Activated CD8-positive, alpha-beta T cell treated with anti-CD3 and anti-CD28 coated beads, Interleukin-2, amount 10 ng/mL, durations not matched to agents 7 days and 5 days (primary cell): Measurements from ENCODE around the gene KDM4C. TPM values are rescaled to one million over a fixed set of nuclear protein-coding genes. Genes with fewer than 3 reads are reported as not detected.

Source experiments
- ATAC-seq: fragments of 150-1000 bp; cut with Tn5 transposase; one replicate; pipeline ENCODE4 v1.10.0; 2021; ENCODE audit warnings: moderate library complexity
- CTCF ChIA-PET: fragments of 350-600 bp; sonication (Branson Sonifier 250); formaldehyde crosslinking; loops from one replicate; lab custom pipeline; 2021; ENCODE audit warnings: antibody characterized with exemption; lab: Charles Lee
- POLR2A ChIA-PET: fragments of 350-600 bp; sonication (Branson Sonifier 250); formaldehyde crosslinking; loops from one replicate; lab custom pipeline; 2021; ENCODE audit warnings: antibody characterized with exemption; lab: Charles Lee
- DNase-seq: peaks from one replicate; pipeline ENCODE4 v3.0.0-alpha.2; 2020
- H3K27ac Mint-ChIP-seq: one replicate; pipeline ENCODE4 v1.8.0; 2021; ENCODE audit warnings: mild to moderate bottlenecking, mixed read lengths
- H3K27me3 Mint-ChIP-seq: one replicate; pipeline ENCODE4 v1.8.0; 2021; ENCODE audit warnings: low read depth, mixed read lengths
- H3K36me3 Mint-ChIP-seq: one replicate; pipeline ENCODE4 v1.8.0; 2021; ENCODE audit warnings: low read depth, mixed read lengths
- H3K4me1 Mint-ChIP-seq: one replicate; pipeline ENCODE4 v1.8.0; 2021; ENCODE audit warnings: low read depth, mixed read lengths
- H3K4me3 Mint-ChIP-seq: one replicate; pipeline ENCODE4 v1.8.0; 2021; ENCODE audit warnings: mild to moderate bottlenecking, mixed read lengths
- H3K9me3 Mint-ChIP-seq: one replicate; pipeline ENCODE4 v1.8.0; 2022; ENCODE audit warnings: mixed read lengths; ENCODE audit not compliant: insufficient read depth
- total RNA-seq, 2 experiments: library from RNA; stranded (reverse); gene quantifications; one replicate each; pipeline ENCODE4 v1.2.3, GENCODE V29; 2021

KDM4C gene
- total RNA-seq, 2 experiments from 2014 or later: 52.9 to 53.4 TPM

DNA sequence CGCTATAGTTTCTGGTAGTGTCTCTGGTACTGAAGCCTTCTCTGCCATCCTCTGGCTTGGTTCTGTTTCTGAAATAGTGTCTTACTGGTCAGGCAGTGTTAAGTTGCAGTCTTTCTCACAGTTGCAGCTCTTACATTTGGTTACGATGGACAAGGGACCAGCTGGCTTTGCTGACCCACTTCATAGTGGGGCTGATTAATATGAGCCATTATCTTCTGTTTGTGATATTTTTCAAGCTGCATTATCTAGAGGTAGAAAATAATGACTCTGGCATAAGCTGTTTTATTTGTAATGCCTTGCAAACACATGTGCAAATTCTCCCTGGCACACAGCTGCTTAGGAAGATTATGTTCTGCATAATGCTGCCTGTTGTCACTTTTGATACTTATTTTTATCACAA, 199.1 kb downstream of the KDM4C start:
- POLR2A ChIA-PET: no interaction called here
- no peak overlapping the region for H3K27ac Mint-ChIP-seq
- no peaks in the 10 kb centered on the region for H3K27me3 Mint-ChIP-seq
- DNase-seq (no peak), ATAC-seq (no peak)
- no peaks in the 10 kb centered on the region for H3K9me3 Mint-ChIP-seq
- CTCF ChIA-PET: interaction anchor here (0.6 kb wide), 1 partner anchor 97 kb away, joined by 3 read pairs; no protein-coding TSS in a partner anchor
- no peak overlapping the region for H3K4me3 Mint-ChIP-seq
- peaks cover 3% of the 10 kb centered on the region for H3K4me1 Mint-ChIP-seq
- peaks cover 7% of the 10 kb centered on the region for H3K36me3 Mint-ChIP-seq

DNA sequence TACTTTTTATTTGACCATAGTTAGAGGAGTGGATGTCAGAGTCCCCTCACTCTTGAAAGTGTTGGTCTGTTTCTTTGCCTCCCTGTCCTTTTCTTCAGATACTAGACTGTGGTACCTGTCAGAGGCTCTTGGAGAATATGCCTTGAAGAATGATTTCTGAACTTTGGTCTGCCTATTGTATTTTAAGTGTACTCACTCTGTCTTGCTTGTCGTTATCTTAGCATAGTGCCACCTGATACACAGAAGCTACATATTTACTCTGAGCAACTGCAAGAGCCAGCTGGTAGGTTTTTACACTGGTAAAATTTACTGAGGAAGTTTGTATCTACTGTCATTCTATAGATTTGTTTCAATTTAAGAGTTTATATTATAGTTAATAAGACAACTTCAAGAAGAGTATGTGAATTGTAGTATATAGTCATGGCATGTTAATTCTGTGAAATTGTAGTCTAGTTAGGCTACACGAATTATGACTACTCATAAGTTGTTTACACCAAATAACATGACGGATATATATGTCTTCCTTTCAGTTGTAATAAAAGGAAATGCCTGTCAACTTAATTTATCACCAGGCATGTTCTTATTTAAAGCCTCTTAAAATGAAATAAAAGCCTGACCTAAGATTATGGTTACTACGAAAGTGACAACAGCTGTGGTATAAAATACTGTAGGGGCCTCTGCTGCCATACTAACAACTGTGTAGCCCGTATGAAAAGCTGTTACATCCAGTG, 201.7 kb downstream of the KDM4C start:
- no peak overlapping the region for H3K27ac Mint-ChIP-seq
- CTCF ChIA-PET: no interaction called here

DNA sequence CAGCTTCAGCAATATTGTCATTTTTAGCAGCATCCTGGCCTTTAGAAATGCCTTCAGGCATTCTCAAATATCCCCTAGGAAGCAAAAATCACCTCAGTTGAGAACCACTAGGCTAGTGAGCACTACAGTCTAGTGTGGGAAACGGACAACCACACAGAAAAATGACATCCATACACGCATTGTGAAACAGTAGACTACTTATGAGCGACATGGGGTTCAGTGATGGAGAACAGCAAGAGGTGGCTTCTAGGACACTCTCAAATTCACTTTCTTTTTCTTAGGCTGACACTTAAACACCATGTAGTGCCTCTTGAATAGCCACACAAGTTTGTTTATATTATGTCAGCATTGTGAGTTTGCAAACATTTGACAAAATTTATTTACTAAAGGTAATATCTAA, 203.0 kb downstream of the KDM4C start:
- no peaks in the 10 kb centered on the region for H3K9me3 Mint-ChIP-seq
- no peak overlapping the region for H3K27ac Mint-ChIP-seq
- DNase-seq (no peak), ATAC-seq (no peak)
- H3K4me1 Mint-ChIP-seq: no peaks in the 10 kb centered on the region
- peaks cover 7% of the 10 kb centered on the region for H3K36me3 Mint-ChIP-seq
- H3K4me3 Mint-ChIP-seq: no peak overlapping the region
- H3K27me3 Mint-ChIP-seq: no peaks in the 10 kb centered on the region
- POLR2A ChIA-PET: no interaction called here
- CTCF ChIA-PET: no interaction called here

More for the DNA sequence above, 201.7 kb downstream of the KDM4C start:
- Mint-ChIP-seq H3K27me3 (no peaks in the 10 kb centered on the region), H3K4me3 (no peak overlapping the region), H3K36me3 (peaks cover 7% of the 10 kb centered on the region), H3K4me1 (peaks cover 3% of the 10 kb centered on the region), H3K9me3 (no peaks in the 10 kb centered on the region)
- POLR2A ChIA-PET: no interaction called here
- ATAC-seq: no peak
- DNase-seq: no peak

DNA sequence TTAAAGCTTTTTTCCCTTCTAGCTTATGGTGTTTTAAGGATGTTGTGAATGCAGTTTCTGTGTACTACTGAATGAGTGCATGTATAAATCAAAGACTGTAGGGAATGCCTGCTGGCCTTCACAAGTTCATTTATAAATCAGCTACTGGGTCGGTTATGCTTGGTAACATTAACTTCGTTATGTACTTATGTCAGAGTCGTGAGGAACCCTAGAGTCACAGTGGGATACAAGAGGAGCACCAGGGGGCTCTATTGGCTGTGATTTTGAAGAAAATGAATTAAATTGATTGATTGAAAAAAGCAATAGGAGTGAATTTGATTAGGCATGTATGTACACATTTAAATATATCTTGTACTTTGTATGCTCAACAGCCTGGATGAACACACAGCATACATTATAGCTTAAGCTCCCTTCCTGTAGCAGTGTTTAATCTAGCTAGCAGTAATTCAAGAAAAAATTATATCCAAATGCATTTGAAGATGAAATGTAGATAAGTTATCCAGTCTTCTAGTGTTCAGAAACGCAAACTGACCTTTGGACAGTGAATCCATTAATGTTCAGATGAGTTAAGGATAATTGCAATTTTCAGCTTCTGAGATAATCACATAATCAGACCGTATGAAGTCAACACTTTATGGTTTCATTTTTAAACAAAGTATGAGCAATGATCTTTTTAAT, 204.2 kb downstream of the KDM4C start:
- Mint-ChIP-seq H3K36me3 (peaks cover 7% of the 10 kb centered on the region), H3K27me3 (no peaks in the 10 kb centered on the region), H3K27ac (no peak overlapping the region), H3K4me1 (no peaks in the 10 kb centered on the region), H3K4me3 (no peak overlapping the region), H3K9me3 (no peaks in the 10 kb centered on the region)
- ATAC-seq (no peak), DNase-seq (no peak)
- ChIA-PET CTCF (interaction anchor here (1.0 kb wide), 1 partner anchor 135 kb away, joined by 3 read pairs; no protein-coding TSS in a partner anchor), POLR2A (no interaction called here)

DNA sequence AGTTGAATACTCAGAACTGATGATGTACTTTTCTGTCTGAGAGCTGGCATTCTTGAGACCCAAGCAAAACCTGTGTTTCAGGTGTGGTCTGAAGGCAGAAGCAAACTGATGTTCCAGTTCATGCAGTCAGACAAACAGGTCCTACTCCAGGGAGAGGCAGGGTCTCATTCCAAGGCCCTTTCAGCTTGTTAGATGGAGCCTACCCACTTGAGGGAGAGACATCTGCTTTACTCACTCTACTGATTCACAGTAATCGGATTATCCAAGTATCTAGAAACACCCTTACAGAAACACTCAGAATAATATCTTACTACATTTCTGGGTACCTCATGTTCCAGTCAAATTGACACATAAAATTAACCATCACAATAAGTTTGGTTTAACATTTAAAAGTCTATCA, 207.8 kb downstream of the KDM4C start:
- ATAC-seq (no peak), DNase-seq (no peak)
- no peaks in the 10 kb centered on the region for H3K4me1 Mint-ChIP-seq
- ChIA-PET CTCF (no interaction called here), POLR2A (no interaction called here)
- H3K27ac Mint-ChIP-seq: no peak overlapping the region
- no peaks in the 10 kb centered on the region for H3K27me3 Mint-ChIP-seq
- H3K4me3 Mint-ChIP-seq: no peak overlapping the region
- no peaks in the 10 kb centered on the region for H3K9me3 Mint-ChIP-seq
- H3K36me3 Mint-ChIP-seq: no peaks in the 10 kb centered on the region

DNA sequence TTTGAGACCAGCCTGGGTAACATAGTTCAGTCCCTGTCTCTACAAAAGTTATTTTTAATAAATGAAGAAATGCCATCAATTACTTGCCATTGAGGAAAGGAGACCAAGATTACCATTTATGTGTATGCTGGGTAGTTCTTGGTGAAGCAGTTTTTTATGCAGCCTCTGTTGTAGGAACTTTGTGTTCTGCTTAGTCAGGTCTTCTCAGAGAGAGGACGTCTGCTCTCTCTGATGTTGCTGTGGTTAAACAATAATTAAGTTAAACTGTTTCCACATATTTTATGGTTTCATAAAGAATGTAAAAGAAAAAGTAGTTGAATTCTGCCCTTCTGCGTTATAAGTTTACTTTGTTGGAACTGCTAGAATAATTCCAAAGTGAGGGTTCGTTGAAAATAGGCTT, 210.5 kb downstream of the KDM4C start:
- no peaks in the 10 kb centered on the region for H3K36me3 Mint-ChIP-seq
- no peak for DNase-seq
- CTCF ChIA-PET: no interaction called here
- H3K4me1 Mint-ChIP-seq: no peaks in the 10 kb centered on the region
- no peak for ATAC-seq
- H3K27me3 Mint-ChIP-seq: no peaks in the 10 kb centered on the region
- POLR2A ChIA-PET: no interaction called here
- no peak overlapping the region for H3K27ac Mint-ChIP-seq
- H3K9me3 Mint-ChIP-seq: no peaks in the 10 kb centered on the region
- no peak overlapping the region for H3K4me3 Mint-ChIP-seq

DNA sequence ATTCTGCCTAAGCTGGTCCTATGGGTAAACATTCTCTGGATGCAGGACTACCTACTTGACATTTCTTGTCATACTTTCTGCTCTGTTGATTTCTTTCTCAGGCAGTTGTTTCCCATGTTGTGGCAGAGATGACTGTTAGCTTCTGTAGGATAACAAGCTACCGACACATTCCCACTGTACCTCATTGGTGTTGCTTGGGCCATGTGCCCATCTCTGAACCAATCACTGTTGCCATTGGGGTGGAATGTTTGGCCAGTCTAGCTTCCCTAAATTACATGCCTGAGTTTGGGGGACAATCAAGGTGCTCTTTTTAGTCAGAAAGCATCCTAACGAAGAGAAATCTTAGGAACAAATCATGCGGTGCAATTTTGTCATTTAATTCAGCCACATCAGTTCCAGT, 212.0 kb downstream of the KDM4C start:
- ATAC-seq: no peak
- no peak overlapping the region for H3K27ac Mint-ChIP-seq
- H3K9me3 Mint-ChIP-seq: no peaks in the 10 kb centered on the region
- DNase-seq: no peak
- H3K36me3 Mint-ChIP-seq: no peaks in the 10 kb centered on the region
- ChIA-PET CTCF (no interaction called here), POLR2A (no interaction called here)
- no peak overlapping the region for H3K4me3 Mint-ChIP-seq
- peaks cover 5% of the 10 kb centered on the region for H3K4me1 Mint-ChIP-seq
- no peaks in the 10 kb centered on the region for H3K27me3 Mint-ChIP-seq

DNA sequence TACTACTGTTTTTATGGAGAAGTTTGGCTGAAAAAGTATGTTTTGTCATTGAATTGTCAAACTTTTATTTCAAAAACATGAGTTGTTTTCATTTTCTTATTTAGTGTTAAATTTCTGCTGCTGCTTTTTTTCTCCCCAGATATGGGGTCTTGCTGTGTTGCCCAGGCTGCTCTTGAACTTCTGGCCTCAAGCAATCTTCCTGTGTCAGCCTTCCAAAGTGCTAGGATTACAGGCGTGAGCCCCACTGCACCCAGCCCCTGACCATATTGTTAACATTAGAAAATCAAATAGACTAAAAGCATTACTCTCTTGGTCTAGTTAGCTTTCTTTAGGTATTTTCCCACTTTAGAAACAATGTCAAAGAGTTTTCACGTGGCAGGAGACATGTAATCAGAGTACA, 215.3 kb downstream of the KDM4C start:
- DNase-seq: no peak
- ChIA-PET POLR2A (no interaction called here), CTCF (no interaction called here)
- no peaks in the 10 kb centered on the region for H3K36me3 Mint-ChIP-seq
- no peaks in the 10 kb centered on the region for H3K9me3 Mint-ChIP-seq
- no peak overlapping the region for H3K27ac Mint-ChIP-seq
- H3K27me3 Mint-ChIP-seq: no peaks in the 10 kb centered on the region
- H3K4me1 Mint-ChIP-seq: peaks cover 5% of the 10 kb centered on the region
- no peak for ATAC-seq
- no peak overlapping the region for H3K4me3 Mint-ChIP-seq

DNA sequence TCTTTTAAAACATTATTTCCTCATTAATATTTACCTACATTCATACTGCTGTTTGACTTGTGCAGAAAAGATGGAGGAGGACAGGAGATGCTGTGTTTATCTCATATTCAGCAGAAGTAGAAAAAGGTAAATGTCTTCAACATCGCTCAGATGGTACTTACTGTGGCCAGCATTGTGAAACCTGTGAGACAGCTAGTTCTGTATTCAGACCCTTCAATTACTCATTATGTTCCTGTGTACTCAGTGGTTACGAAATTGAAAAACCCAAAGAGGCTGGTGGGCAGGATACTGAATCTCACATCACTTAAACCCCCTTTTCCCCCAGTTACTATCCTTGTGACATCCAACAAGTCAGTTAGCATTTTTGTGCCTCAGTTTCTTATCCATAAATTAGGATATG, 216.0 kb downstream of the KDM4C start:
- Mint-ChIP-seq H3K9me3 (no peaks in the 10 kb centered on the region), H3K36me3 (no peaks in the 10 kb centered on the region), H3K4me3 (no peak overlapping the region), H3K4me1 (peaks cover 5% of the 10 kb centered on the region), H3K27ac (no peak overlapping the region), H3K27me3 (no peaks in the 10 kb centered on the region)
- POLR2A ChIA-PET: no interaction called here
- no peak for DNase-seq
- no peak for ATAC-seq
- CTCF ChIA-PET: no interaction called here

DNA sequence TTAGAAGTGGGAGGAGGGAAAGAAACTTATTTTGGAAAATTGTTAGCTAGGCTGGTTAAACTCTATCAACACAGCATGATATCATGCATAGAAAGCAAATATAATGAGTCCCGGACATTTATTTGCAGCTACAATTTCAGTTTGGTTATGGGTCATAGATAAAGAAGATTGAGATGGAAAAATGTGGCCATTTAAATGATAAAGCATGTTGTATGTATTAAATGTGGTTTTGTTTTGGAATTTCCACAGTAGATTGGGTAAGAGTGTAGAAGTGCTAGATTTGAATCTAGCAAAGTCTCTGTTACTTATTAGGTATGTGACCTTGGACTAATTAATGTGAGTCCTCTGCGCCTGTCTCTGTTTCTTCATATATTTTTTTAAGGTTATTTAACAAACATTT, 217.4 kb downstream of the KDM4C start:
- Mint-ChIP-seq H3K27me3 (no peaks in the 10 kb centered on the region), H3K4me3 (no peak overlapping the region), H3K27ac (no peak overlapping the region), H3K9me3 (no peaks in the 10 kb centered on the region), H3K4me1 (peaks cover 5% of the 10 kb centered on the region), H3K36me3 (no peaks in the 10 kb centered on the region)
- POLR2A ChIA-PET: no interaction called here
- CTCF ChIA-PET: no interaction called here
- ATAC-seq (no peak), DNase-seq (no peak)

DNA sequence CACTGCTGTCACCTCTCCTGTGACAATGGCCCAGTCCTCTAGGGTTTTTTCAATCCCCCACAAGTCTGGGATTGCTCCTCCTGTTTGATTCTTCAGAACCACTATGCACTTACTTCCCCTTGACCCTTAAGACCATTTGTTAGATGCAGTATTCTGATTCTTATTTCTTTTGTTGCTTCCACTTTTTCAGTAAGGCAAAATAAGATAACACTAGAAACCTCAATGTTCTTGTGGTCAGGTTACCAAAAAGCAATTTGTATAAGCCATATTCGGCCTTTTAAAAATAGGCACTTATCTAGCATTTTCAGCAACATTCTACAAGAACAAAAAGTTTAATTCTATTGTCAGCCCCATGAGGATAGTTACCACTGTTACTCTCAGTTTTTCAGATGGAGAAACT, 220.0 kb downstream of the KDM4C start:
- ATAC-seq (no peak), DNase-seq (no peak)
- Mint-ChIP-seq H3K4me1 (peaks cover 5% of the 10 kb centered on the region), H3K27me3 (no peaks in the 10 kb centered on the region), H3K27ac (no peak overlapping the region), H3K9me3 (no peaks in the 10 kb centered on the region), H3K36me3 (peaks cover 16% of the 10 kb centered on the region), H3K4me3 (no peak overlapping the region)
- ChIA-PET POLR2A (no interaction called here), CTCF (no interaction called here)

DNA sequence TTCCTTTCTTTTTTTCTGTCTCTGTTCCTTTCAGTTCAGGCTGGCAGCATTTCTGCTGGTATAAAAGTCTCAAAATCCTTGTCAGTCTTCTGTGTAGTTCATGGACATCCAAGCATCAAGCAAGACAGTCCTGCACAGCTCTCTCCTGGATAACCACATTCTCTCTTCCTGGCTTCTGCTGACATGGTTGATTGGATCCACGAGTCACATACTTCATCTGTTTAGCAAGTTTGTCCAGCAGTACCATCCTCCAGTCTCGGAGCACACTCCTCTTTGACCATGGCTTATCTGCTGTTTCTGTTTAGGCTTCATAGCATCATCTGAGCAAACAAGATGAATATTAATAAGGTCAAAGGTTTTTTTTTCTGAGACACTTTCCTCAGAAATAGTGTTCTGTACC, 220.8 kb downstream of the KDM4C start:
- POLR2A ChIA-PET: no interaction called here
- CTCF ChIA-PET: no interaction called here
- Mint-ChIP-seq H3K36me3 (peaks cover 22% of the 10 kb centered on the region), H3K9me3 (no peaks in the 10 kb centered on the region), H3K27me3 (no peaks in the 10 kb centered on the region), H3K27ac (no peak overlapping the region), H3K4me3 (no peak overlapping the region), H3K4me1 (peaks cover 4% of the 10 kb centered on the region)
- DNase-seq (no peak), ATAC-seq (no peak)
